Activated CD8-positive, alpha-beta T cell treated with anti-CD3 and anti-CD28 coated beads for 36 hours (primary cell): Measurements from ENCODE around the gene MAFF. TPM values are rescaled to one million over a fixed set of nuclear protein-coding genes. Genes with fewer than 3 reads are reported as not detected.

Source experiments
- ATAC-seq: fragments of 200-7000 bp; cut with Tn5 transposase; one replicate; pipeline ENCODE4 v1.10.0; 2021; ENCODE audit warnings: mild to moderate bottlenecking, moderate library complexity
- CTCF ChIA-PET: fragments of 350-600 bp; sonication (Branson Sonifier 250); formaldehyde crosslinking; loops from one replicate; lab custom pipeline; 2021; ENCODE audit warnings: antibody characterized with exemption; lab: Charles Lee
- POLR2A ChIA-PET: fragments of 350-600 bp; sonication (Branson Sonifier 250); formaldehyde crosslinking; loops from one replicate; lab custom pipeline; 2021; ENCODE audit warnings: antibody characterized with exemption; lab: Charles Lee
- DNase-seq: peaks from one replicate; pipeline ENCODE4 v3.0.0-alpha.2; 2020
- H3K27ac Mint-ChIP-seq: one replicate; pipeline ENCODE4 v1.8.0; 2021; ENCODE audit warnings: mild to moderate bottlenecking, mixed read lengths
- H3K27me3 Mint-ChIP-seq: one replicate; pipeline ENCODE4 v1.8.0; 2021; ENCODE audit warnings: mixed read lengths
- H3K36me3 Mint-ChIP-seq: one replicate; pipeline ENCODE4 v1.8.0; 2021; ENCODE audit warnings: low read depth, mixed read lengths
- H3K4me1 Mint-ChIP-seq: one replicate; pipeline ENCODE4 v1.8.0; 2021; ENCODE audit warnings: low read depth, mixed read lengths
- H3K4me3 Mint-ChIP-seq: one replicate; pipeline ENCODE4 v1.8.0; 2021; ENCODE audit warnings: mild to moderate bottlenecking, moderate library complexity, mixed read lengths
- H3K9me3 Mint-ChIP-seq: one replicate; pipeline ENCODE4 v1.8.0; 2021; ENCODE audit warnings: mixed read lengths
- intact Hi-C: fragments of 100-400 bp; cut with micrococcal nuclease; formaldehyde crosslinking; loops from one replicate; pipeline ENCODE4 v1.10.0; 2022
- total RNA-seq, 2 experiments: library from RNA; stranded (reverse); gene quantifications; one replicate each; pipeline ENCODE4 v1.2.3, GENCODE V29; 2021
- TF ChIP-seq, protein P1 (sequence below): fragments of 200-600 bp; IDR thresholded peaks from one replicate; pipeline ENCODE4 v1.8.0; 2022; ENCODE audit warnings: antibody characterized with exemption, mild to moderate bottlenecking

Gene MAFF
- total RNA-seq, 2 experiments from 2014 or later = 12.5 to 13.7 TPM

DNA sequence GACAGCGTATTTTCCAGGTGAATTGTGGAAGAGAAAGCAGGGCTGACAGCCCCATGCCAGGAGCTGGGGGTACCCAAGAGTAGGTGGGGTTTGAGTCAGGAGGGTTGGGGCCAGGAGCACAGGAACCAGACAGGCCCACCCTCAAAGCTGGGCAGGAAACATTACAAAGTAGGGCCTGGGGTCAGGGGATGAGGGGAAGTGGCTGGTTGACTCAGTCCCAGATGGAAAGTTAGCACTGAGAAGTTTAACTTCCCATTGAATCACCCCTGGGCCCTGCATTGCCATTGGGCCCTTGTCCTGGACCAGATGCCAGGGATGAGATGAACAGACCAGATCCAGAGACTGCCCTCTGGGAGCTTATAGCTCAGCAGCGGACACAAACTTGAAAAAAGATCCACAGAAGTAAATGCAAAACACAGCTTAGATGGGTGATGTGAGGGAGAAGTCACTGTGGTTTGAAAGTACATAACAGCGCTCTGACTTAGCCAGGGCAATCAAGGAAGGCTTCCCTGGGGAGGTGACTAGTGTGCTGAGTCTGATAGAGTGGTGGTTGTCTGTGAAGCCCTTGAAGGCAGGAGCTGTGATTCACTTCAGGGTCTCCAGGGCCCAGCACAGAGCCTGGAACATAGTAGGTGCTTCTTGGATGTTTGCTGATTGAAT, 2.2 kb downstream of the MAFF start:
- CTCF ChIA-PET = interaction anchor here (0.8 to 4.0 kb wide), 5 partner anchors 23 to 152 kb away, joined by 3 to 11 read pairs (median 3); partner anchors contain the start of gene PLA2G6

GRCh38 chr22:38204784-38205183, 3.0 kb downstream of the MAFF start:
- ATAC-seq (no peak), DNase-seq (peak; percentile 64)
- ChIA-PET CTCF (interaction anchor here (0.8 to 1.5 kb wide), 3 partner anchors 62 to 152 kb away, joined by 3 read pairs; no protein-coding TSS in a partner anchor), POLR2A (interaction anchor here (0.5 to 1.4 kb wide), 4 partner anchors 59 to 524 kb away, joined by 3 to 4 read pairs (median 3); no protein-coding TSS in a partner anchor)
- peaks cover 43% of the 10 kb centered on the region for H3K4me1 Mint-ChIP-seq
- TF ChIP-seq, protein P1, sequence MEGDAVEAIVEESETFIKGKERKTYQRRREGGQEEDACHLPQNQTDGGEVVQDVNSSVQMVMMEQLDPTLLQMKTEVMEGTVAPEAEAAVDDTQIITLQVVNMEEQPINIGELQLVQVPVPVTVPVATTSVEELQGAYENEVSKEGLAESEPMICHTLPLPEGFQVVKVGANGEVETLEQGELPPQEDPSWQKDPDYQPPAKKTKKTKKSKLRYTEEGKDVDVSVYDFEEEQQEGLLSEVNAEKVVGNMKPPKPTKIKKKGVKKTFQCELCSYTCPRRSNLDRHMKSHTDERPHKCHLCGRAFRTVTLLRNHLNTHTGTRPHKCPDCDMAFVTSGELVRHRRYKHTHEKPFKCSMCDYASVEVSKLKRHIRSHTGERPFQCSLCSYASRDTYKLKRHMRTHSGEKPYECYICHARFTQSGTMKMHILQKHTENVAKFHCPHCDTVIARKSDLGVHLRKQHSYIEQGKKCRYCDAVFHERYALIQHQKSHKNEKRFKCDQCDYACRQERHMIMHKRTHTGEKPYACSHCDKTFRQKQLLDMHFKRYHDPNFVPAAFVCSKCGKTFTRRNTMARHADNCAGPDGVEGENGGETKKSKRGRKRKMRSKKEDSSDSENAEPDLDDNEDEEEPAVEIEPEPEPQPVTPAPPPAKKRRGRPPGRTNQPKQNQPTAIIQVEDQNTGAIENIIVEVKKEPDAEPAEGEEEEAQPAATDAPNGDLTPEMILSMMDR = no peak
- no peaks in the 10 kb centered on the region for H3K9me3 Mint-ChIP-seq
- H3K4me3 Mint-ChIP-seq = no peak overlapping the region
- peak overlapping the region; percentile 4 for H3K27ac Mint-ChIP-seq
- intact Hi-C loops = no loop called here
- H3K27me3 Mint-ChIP-seq = no peaks in the 10 kb centered on the region
- H3K36me3 Mint-ChIP-seq = peaks cover 2% of the 10 kb centered on the region

More for the DNA sequence above, 2.2 kb downstream of the MAFF start:
- intact Hi-C loops = no loop called here
- Mint-ChIP-seq H3K4me3 (peak overlapping the region; percentile 82), H3K27me3 (no peaks in the 10 kb centered on the region), H3K4me1 (peaks cover 45% of the 10 kb centered on the region), H3K9me3 (no peaks in the 10 kb centered on the region), H3K36me3 (peaks cover 2% of the 10 kb centered on the region), H3K27ac (peak overlapping the region; percentile 43)
- peak; percentile 43 for DNase-seq
- TF ChIP-seq, protein P1 = no peak
- POLR2A ChIA-PET = interaction anchor here (0.5 to 1.4 kb wide), 5 partner anchors 8 to 525 kb away, joined by 3 to 7 read pairs (median 3); partner anchors contain the start of gene PLA2G6
- no peak for ATAC-seq

DNA sequence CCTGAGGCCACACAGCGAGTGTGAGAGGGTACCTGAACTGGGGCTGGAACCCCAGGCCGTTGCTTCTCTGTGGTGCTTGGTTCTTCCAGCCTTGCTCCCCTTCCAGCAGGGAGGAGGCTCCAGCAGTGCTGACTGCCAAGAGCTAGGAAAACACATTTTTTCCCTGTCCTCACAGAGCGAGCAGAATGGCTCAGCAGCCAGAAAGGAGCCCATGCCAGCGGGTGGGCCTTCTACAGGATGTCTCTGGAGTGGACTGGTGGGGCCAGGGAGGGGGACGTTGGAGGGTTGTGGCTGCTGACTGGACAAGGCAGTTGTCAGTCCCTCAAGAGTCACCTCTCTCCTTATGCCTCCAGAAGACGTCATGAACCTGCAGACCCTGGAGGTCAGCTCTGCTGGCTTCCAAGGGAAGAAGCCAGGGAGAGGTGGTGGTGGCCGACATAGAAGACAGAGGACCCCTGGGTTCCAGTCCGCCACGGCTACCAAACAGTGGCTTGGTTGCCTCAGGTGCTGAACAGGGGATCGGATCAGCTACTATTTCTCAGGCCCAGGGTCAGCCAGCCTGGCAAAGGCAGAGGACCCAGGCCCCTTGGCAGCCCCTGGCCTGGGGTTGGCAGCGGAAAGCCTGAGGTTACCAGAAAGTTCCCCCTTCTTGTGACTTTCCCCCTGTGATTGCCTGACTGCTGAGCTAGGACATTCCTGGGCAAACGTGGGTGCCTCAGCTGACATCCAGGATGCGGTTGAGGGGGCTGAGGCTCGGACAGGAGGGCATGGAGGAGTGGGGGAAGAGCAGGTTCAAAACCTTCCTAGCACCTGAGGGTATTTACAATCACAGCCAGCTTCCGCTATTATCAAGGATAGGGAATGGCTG, 3.7 kb downstream of the MAFF start:
- no peak overlapping the region for H3K4me3 Mint-ChIP-seq
- H3K27ac Mint-ChIP-seq = no peak overlapping the region
- DNase-seq = no peak

GRCh38 chr22:38207898-38208432, 6.2 kb downstream of the MAFF start:
- H3K9me3 Mint-ChIP-seq = no peaks in the 10 kb centered on the region
- no peak for ATAC-seq

More for the DNA sequence above, 3.7 kb downstream of the MAFF start:
- CTCF ChIA-PET = interaction anchor here (1.2 to 1.5 kb wide), 2 partner anchors 91 to 153 kb away, joined by 3 to 4 read pairs; no protein-coding TSS in a partner anchor
- Mint-ChIP-seq H3K9me3 (no peaks in the 10 kb centered on the region), H3K36me3 (peaks cover 5% of the 10 kb centered on the region), H3K27me3 (no peaks in the 10 kb centered on the region), H3K4me1 (peaks cover 46% of the 10 kb centered on the region)
- TF ChIP-seq, protein P1 = no peak
- POLR2A ChIA-PET = interaction anchor here (1.3 to 1.4 kb wide), 2 partner anchors 91 to 121 kb away, joined by 3 to 4 read pairs; no protein-coding TSS in a partner anchor
- ATAC-seq = no peak
- intact Hi-C loops = no loop called here

More at GRCh38 chr22:38207898-38208432, 6.2 kb downstream of the MAFF start:
- POLR2A ChIA-PET = no interaction called here
- peaks cover 6% of the 10 kb centered on the region for H3K36me3 Mint-ChIP-seq
- intact Hi-C loops = no loop called here
- TF ChIP-seq, protein P1 = no peak
- peaks cover 38% of the 10 kb centered on the region for H3K4me1 Mint-ChIP-seq
- no peak overlapping the region for H3K27ac Mint-ChIP-seq
- H3K4me3 Mint-ChIP-seq = no peak overlapping the region
- CTCF ChIA-PET = no interaction called here
- H3K27me3 Mint-ChIP-seq = no peaks in the 10 kb centered on the region
- DNase-seq = no peak
